Mammary epithelial cell (primary cell): Measurements from ENCODE around the gene ZNF536.

ENCODE experiments used
- EZH2 ChIP-seq: IDR thresholded peaks from 2 replicates; pipeline ENCODE4 v1.6.1; 2012; ENCODE audit warnings: low read length, inconsistent platforms, borderline replicate concordance
- TF ChIP-seq, protein P1 (sequence below), 2 donors: IDR thresholded peaks in 1 of 2; conservative IDR thresholded peaks in 1 of 2; 2 replicates each; pipeline ENCODE4 v1.5.1; 2011 to 2012; ENCODE audit warnings: inconsistent platforms in 2 of 2, low read length in 2 of 2, mild to moderate bottlenecking in 2 of 2, control low read depth in 1 of 2, low read depth in 1 of 2; ENCODE audit not compliant: insufficient read depth in 1 of 2; ENCODE audit errors: extremely low read depth in 1 of 2

DNA sequence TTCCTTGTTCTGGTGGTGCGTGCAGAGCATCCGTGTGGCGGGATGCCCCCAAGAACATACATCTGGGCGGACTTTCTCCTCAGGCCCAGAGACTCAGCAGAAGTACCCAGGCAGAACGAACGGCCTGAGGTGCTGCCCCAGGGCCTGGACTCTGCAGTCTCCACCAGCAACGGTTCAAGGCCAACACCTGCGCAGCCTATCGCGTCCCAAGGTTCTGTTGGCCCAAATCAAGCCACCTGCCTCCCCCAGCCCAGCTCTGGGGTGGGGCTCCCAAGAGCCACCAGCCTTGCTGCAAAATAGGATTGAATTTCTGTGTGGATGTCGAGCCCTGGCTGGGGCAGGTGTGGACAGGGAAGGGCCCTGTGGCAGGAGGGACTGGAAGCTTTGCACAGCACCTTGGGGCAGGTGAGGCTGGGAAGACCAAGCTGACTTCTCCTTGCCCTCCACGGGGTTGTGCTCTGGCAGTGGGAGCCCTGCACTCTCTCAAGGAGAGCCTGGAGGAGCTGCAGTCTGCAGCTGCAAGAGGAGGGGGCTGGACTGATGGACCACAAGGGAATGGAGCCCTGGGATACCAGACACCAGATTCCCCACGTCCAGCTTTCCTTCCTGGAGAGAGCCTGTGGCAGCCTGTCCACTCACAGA lies 146.9 kb downstream of the ZNF536 start:
- TF ChIP-seq, protein P1, sequence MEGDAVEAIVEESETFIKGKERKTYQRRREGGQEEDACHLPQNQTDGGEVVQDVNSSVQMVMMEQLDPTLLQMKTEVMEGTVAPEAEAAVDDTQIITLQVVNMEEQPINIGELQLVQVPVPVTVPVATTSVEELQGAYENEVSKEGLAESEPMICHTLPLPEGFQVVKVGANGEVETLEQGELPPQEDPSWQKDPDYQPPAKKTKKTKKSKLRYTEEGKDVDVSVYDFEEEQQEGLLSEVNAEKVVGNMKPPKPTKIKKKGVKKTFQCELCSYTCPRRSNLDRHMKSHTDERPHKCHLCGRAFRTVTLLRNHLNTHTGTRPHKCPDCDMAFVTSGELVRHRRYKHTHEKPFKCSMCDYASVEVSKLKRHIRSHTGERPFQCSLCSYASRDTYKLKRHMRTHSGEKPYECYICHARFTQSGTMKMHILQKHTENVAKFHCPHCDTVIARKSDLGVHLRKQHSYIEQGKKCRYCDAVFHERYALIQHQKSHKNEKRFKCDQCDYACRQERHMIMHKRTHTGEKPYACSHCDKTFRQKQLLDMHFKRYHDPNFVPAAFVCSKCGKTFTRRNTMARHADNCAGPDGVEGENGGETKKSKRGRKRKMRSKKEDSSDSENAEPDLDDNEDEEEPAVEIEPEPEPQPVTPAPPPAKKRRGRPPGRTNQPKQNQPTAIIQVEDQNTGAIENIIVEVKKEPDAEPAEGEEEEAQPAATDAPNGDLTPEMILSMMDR (conservative IDR thresholded peaks at IDR 0.05 in 1 of 2, IDR thresholded peaks at IDR 0.05 in 1 of 2; ENCODE audit: extremely low read depth in 1 of 2, insufficient read depth in 1 of 2, low read depth in 1 of 2, low read length in 2 of 2) = no peak
- TF ChIP-seq EZH2 = no peak
